Measurements from ENCODE around the gene SEMA5B.

- TF ChIP-seq POLR2A (IDR thresholded peaks at IDR 0.05; ENCODE audit: low read length) (no peak), GATA1 (IDR thresholded peaks at IDR 0.05; ENCODE audit: low read depth, low read length) (no peak)
Measured at GRCh38 chr3:122902326-122902725, 125.2 kb downstream of the SEMA5B start.

All from erythroblast (primary cell).